Neural cell (in vitro differentiated cells): ENCODE results near the gene UGCG. TPM values are rescaled to one million over a fixed set of nuclear protein-coding genes. Genes with fewer than 3 reads are reported as not detected.
"Not testable (repeated sequence)": the region's sequence is repeated elsewhere in the genome, so short reads cannot be mapped to it uniquely, and the experiment has no call there.

Experiments
- H2AFZ ChIP-seq: fragments of 200-600, 300-800 bp; sonication (generic), shearing (Covaris generic); 2 replicates; pipeline ENCODE4 v1.6.0; 2014; ENCODE audit warnings: low read depth, mild to moderate bottlenecking, antibody characterized with exemption, low read length, moderate library complexity
- H3F3A ChIP-seq: fragments of 200-600 bp; shearing (Covaris generic); 2 replicates; pipeline ENCODE4 v1.6.1; 2016; ENCODE audit warnings: mild to moderate bottlenecking, moderate library complexity, mixed read lengths, antibody characterized with exemption, low read length; ENCODE audit not compliant: insufficient read depth, poor library complexity, severe bottlenecking
- H3K27ac ChIP-seq: fragments of 200-600, 300-800 bp; sonication (generic), shearing (Covaris generic); 2 replicates; pipeline ENCODE4 v1.5.1; 2014; ENCODE audit warnings: mild to moderate bottlenecking, low read length, moderate library complexity
- H3K27me3 ChIP-seq: fragments of 300-800, 200-600 bp; sonication (generic), shearing (Covaris generic); 2 replicates; pipeline ENCODE4 v1.6.0; 2014; ENCODE audit warnings: mild to moderate bottlenecking, low read depth, low read length, moderate library complexity; ENCODE audit not compliant: insufficient read depth
- H3K36me3 ChIP-seq: fragments of 300-800, 200-600 bp; sonication (generic), shearing (Covaris generic); 2 replicates; pipeline ENCODE4 v1.5.1; 2014; ENCODE audit warnings: mild to moderate bottlenecking, antibody characterized with exemption, low read length, moderate library complexity; ENCODE audit not compliant: insufficient read depth
- H3K4me2 ChIP-seq: fragments of 300-800, 200-600 bp; sonication (generic), shearing (Covaris generic); 2 replicates; pipeline ENCODE4 v1.6.0; 2014; ENCODE audit warnings: mild to moderate bottlenecking, low read length
- H3K4me3 ChIP-seq: fragments of 300-800, 200-600 bp; sonication (generic), shearing (Covaris generic); 2 replicates; pipeline ENCODE4 v1.5.1; 2014; ENCODE audit warnings: mild to moderate bottlenecking, low read length, moderate library complexity
- H3K79me2 ChIP-seq: fragments of 200-600 bp; shearing (Covaris generic); replicated peaks from 2 replicates; pipeline ENCODE4 v1.6.0; 2014; ENCODE audit warnings: mild to moderate bottlenecking, low read length, moderate library complexity; ENCODE audit not compliant: insufficient read depth
- H3K9ac ChIP-seq: fragments of 300-800, 200-600 bp; sonication (generic), shearing (Covaris generic); 2 replicates; pipeline ENCODE4 v1.6.1; 2016; ENCODE audit warnings: mild to moderate bottlenecking, low read length, mixed read lengths
- H3K9me2 ChIP-seq: fragments of 200-600 bp; shearing (Covaris generic); 2 replicates; pipeline ENCODE4 v1.6.1; 2016; ENCODE audit warnings: mild to moderate bottlenecking, low read length, mixed read lengths; ENCODE audit not compliant: insufficient read depth
- H3K9me3 ChIP-seq: fragments of 200-600, 300-800 bp; sonication (generic), shearing (Covaris generic); 2 replicates; pipeline ENCODE4 v1.6.1; 2016; ENCODE audit warnings: mild to moderate bottlenecking, mixed run types, low read length, moderate library complexity, mixed read lengths
- H4K20me1 ChIP-seq: fragments of 200-600 bp; shearing (Covaris generic); 2 replicates; pipeline ENCODE4 v1.6.1; 2016; ENCODE audit warnings: mild to moderate bottlenecking, mixed run types; ENCODE audit not compliant: insufficient read depth
- CTCF ChIP-seq: fragments of 450-650 bp; IDR thresholded peaks from 2 replicates; pipeline ENCODE4 v1.5.1; 2014; ENCODE audit warnings: antibody characterized with exemption, mild to moderate bottlenecking, moderate library complexity; ENCODE audit not compliant: poor library complexity, severe bottlenecking
- EP300 ChIP-seq: fragments of 450-650 bp; conservative IDR thresholded peaks from 2 replicates; pipeline ENCODE4 v1.6.1; 2014; ENCODE audit warnings: antibody characterized with exemption, mild to moderate bottlenecking, moderate library complexity; ENCODE audit not compliant: poor library complexity, severe bottlenecking
- EZH2 ChIP-seq: fragments of 200-600, 300-800 bp; shearing (Covaris generic), sonication (generic); IDR thresholded peaks from 2 replicates; pipeline ENCODE4 v1.6.1; 2014; ENCODE audit warnings: antibody characterized with exemption, low read length, borderline replicate concordance, mild to moderate bottlenecking; ENCODE audit not compliant: insufficient read depth, poor library complexity, severe bottlenecking
- MXI1 ChIP-seq: fragments of 450-650 bp; conservative IDR thresholded peaks from 2 replicates; pipeline ENCODE4 v1.6.1; 2014; ENCODE audit warnings: antibody characterized with exemption, mild to moderate bottlenecking; ENCODE audit not compliant: poor library complexity, severe bottlenecking
- POLR2AphosphoS5 ChIP-seq: IDR thresholded peaks from 2 replicates; pipeline ENCODE4 v1.6.1; 2012
- RAD21 ChIP-seq: fragments of 450-650 bp; conservative IDR thresholded peaks from 2 replicates; pipeline ENCODE4 v1.6.1; 2014; ENCODE audit warnings: antibody characterized with exemption, mild to moderate bottlenecking, moderate library complexity
- REST ChIP-seq: IDR thresholded peaks from 2 replicates; pipeline ENCODE4 v1.6.1; 2012; ENCODE audit warnings: borderline replicate concordance
- SMC3 ChIP-seq: fragments of 450-650 bp; conservative IDR thresholded peaks from 2 replicates; pipeline ENCODE4 v1.6.1; 2014; ENCODE audit warnings: antibody characterized with exemption, mild to moderate bottlenecking, moderate library complexity; ENCODE audit not compliant: poor library complexity
- TAF1 ChIP-seq: IDR thresholded peaks from 2 replicates; pipeline ENCODE4 v1.6.1; 2012; ENCODE audit warnings: low read depth
- polyA plus RNA-seq: library from polyadenylated mRNA; depleted of rRNA; stranded (reverse); fragments of >200 nt; gene quantifications from 2 replicates; pipeline ENCODE4 v1.2.3, GENCODE V29; 2014

The UGCG gene
- polyA plus RNA-seq, 1 donor from 2014 or later = 93.6 TPM

GRCh38 chr9:111902391-111903139 is 6.0 kb downstream of the UGCG start:
- Histone ChIP-seq H3K9me3 (no peaks in the 10 kb centered on the region), H3K4me3 (no peak overlapping the region), H2AFZ (no peak overlapping the region), H3K79me2 (peaks cover 76% of the 10 kb centered on the region), H3F3A (peaks cover 7% of the 10 kb centered on the region), H3K27ac (no peak overlapping the region), H3K36me3 (no peaks in the 10 kb centered on the region), H3K9me2 (no peaks in the 10 kb centered on the region), H3K4me2 (no peak overlapping the region), H4K20me1 (no peaks in the 10 kb centered on the region), H3K27me3 (no peaks in the 10 kb centered on the region), H3K9ac (no peak overlapping the region)
- TF ChIP-seq EP300 (no peak), SMC3 (no peak), TAF1 (no peak), RAD21 (no peak), EZH2 (no peak), REST (no peak), MXI1 (no peak), POLR2AphosphoS5 (no peak), CTCF (no peak)

GRCh38 chr9:111903535-111903934 is 6.9 kb downstream of the UGCG start:
- peaks cover 77% of the 10 kb centered on the region for H3K79me2 ChIP-seq
- H4K20me1 ChIP-seq, H3K36me3 ChIP-seq, H3K9ac ChIP-seq, H3K4me3 ChIP-seq, H3K9me2 ChIP-seq, H3F3A ChIP-seq, H3K27me3 ChIP-seq, H3K27ac ChIP-seq, H3K9me3 ChIP-seq, H2AFZ ChIP-seq, H3K4me2 ChIP-seq: not testable (repeated sequence)
